OCI-LY7 (cell line): ENCODE measurements around the gene CD164L2. TPM values are rescaled to one million over a fixed set of nuclear protein-coding genes. Genes with fewer than 3 reads are reported as not detected.
"Not testable (repeated sequence)": the region's sequence is repeated elsewhere in the genome, so short reads cannot be mapped to it uniquely, and the experiment has no call there.

Source experiments
- BruUV-seq: library from RNA; stranded (reverse); fragments of 400-500 nt; replicated peaks from 2 replicates; lab custom pipeline; 2021; lab: Mats Ljungman, UMichigan
- CTCF ChIA-PET: fragments of 300-600 bp; sonication (Branson Sonifier 250); formaldehyde crosslinking; loops from one replicate; lab custom pipeline; 2022; ENCODE audit warnings: antibody characterized with exemption; ENCODE audit not compliant: unreplicated experiment; lab: Charles Lee
- POLR2A ChIA-PET: fragments of 300-600 bp; sonication (Branson Sonifier 250); formaldehyde crosslinking; loops from one replicate; lab custom pipeline; 2022; ENCODE audit warnings: antibody characterized with exemption; lab: Charles Lee
- DNase-seq: peaks from one replicate; pipeline ENCODE4 v3.0.0-alpha.2; 2015; ENCODE audit warnings: low spot score
- H2AFZ ChIP-seq: fragments of 200-600 bp; sonication (generic), shearing (Covaris generic); 2 replicates; pipeline ENCODE4 v1.6.1; 2014; ENCODE audit warnings: mild to moderate bottlenecking, antibody characterized with exemption, low read length, moderate library complexity
- H3K27ac ChIP-seq: fragments of 200-600 bp; sonication (generic); 2 replicates; pipeline ENCODE4 v1.5.1; 2014; ENCODE audit warnings: mixed run types, low read depth, mild to moderate bottlenecking, moderate library complexity, low read length, inconsistent platforms; ENCODE audit not compliant: poor library complexity, severe bottlenecking
- H3K36me3 ChIP-seq: fragments of 200-600 bp; sonication (generic); 2 replicates; pipeline ENCODE4 v1.6.1; 2014; ENCODE audit warnings: mild to moderate bottlenecking, antibody characterized with exemption, low read length, moderate library complexity, mixed read lengths; ENCODE audit not compliant: insufficient read depth
- H3K4me1 ChIP-seq: fragments of 200-600 bp; sonication (generic); 2 replicates; pipeline ENCODE4 v1.5.1; 2014; ENCODE audit warnings: mild to moderate bottlenecking, low read length; ENCODE audit not compliant: insufficient read depth, poor library complexity, severe bottlenecking
- H3K4me2 ChIP-seq: fragments of 200-600 bp; sonication (generic); 2 replicates; pipeline ENCODE4 v1.6.1; 2014; ENCODE audit warnings: mild to moderate bottlenecking, low read length
- H3K4me3 ChIP-seq: fragments of 200-600 bp; sonication (generic); 2 replicates; pipeline ENCODE4 v1.5.1; 2014; ENCODE audit warnings: mild to moderate bottlenecking, low read depth, low read length; ENCODE audit not compliant: poor library complexity, severe bottlenecking
- H3K79me2 ChIP-seq: fragments of 200-600 bp; sonication (generic); 2 replicates; pipeline ENCODE4 v1.6.1; 2016; ENCODE audit warnings: low read depth, mild to moderate bottlenecking, low read length, moderate library complexity, mixed read lengths; ENCODE audit not compliant: insufficient read depth
- H3K9me2 ChIP-seq: fragments of 200-600 bp; sonication (generic); 2 replicates; pipeline ENCODE4 v1.6.1; 2016; ENCODE audit warnings: mild to moderate bottlenecking, low read length, mixed read lengths; ENCODE audit not compliant: insufficient read depth
- H3K9me3 ChIP-seq: fragments of 200-600 bp; sonication (generic); 2 replicates; pipeline ENCODE4 v1.6.1; 2014; ENCODE audit warnings: mild to moderate bottlenecking, mixed run types, low read length, mixed read lengths
- H4K20me1 ChIP-seq: fragments of 200-600 bp; sonication (generic); 2 replicates; pipeline ENCODE4 v1.6.1; 2014; ENCODE audit warnings: mild to moderate bottlenecking, antibody characterized with exemption, low read length, moderate library complexity, mixed read lengths; ENCODE audit not compliant: insufficient read depth
- CTCF ChIP-seq: fragments of 200-600 bp; sonication (generic); conservative IDR thresholded peaks from 2 replicates; pipeline ENCODE4 v1.5.1; 2014; ENCODE audit warnings: mild to moderate bottlenecking, antibody characterized with exemption, low read length, moderate library complexity, mixed read lengths
- EZH2phosphoT487 ChIP-seq: fragments of 200-600 bp; sonication (generic); IDR thresholded peaks from 2 replicates; pipeline ENCODE4 v1.6.1; 2018; ENCODE audit warnings: low read depth, borderline replicate concordance, mild to moderate bottlenecking, mixed run types, antibody characterized with exemption, low read length, moderate library complexity, mixed read lengths
- intact Hi-C: fragments of 100-400 bp; cut with micrococcal nuclease; formaldehyde crosslinking; loops from one replicate; pipeline ENCODE4 v1.10.0; 2022; ENCODE audit not compliant: unreplicated experiment
- total RNA-seq, 2 experiments: library from RNA; depleted of rRNA in 1 of 2; stranded (reverse); fragments of >200 nt in 1 of 2; shearing (Covaris generic) in 1 of 2; gene quantifications; 2 replicates each; pipeline ENCODE4 v1.2.3, GENCODE V29; 2014 to 2022

Gene CD164L2
- total RNA-seq, 2 experiments from 2014 or later = not detected

- no peaks in the 10 kb centered on the region for H4K20me1 ChIP-seq
- no peaks in the 10 kb centered on the region for H3K9me3 ChIP-seq
- intact Hi-C loops = no loop called here
- DNase-seq = no peak
- ChIA-PET POLR2A (interaction anchor here (1.0 kb wide), 1 partner anchor 147 kb away, joined by 3 read pairs; no protein-coding TSS in a partner anchor), CTCF (no interaction called here)
- no peaks in the 10 kb centered on the region for H3K9me2 ChIP-seq
- H3K4me1 ChIP-seq = peaks cover 41% of the 10 kb centered on the region
- no peak overlapping the region for H3K4me3 ChIP-seq
- H3K79me2 ChIP-seq = no peaks in the 10 kb centered on the region
- BruUV-seq = no TSS peak
- TF ChIP-seq EZH2phosphoT487 = no peak
- no peak for TF ChIP-seq CTCF
- H2AFZ ChIP-seq = no peak overlapping the region
- H3K27ac ChIP-seq = no peak overlapping the region
- H3K36me3 ChIP-seq = peaks cover 73% of the 10 kb centered on the region
- H3K4me2 ChIP-seq = no peak overlapping the region
These were observed 26.5 kb upstream of the CD164L2 start for GRCh38 chr1:27409669-27410068.

GRCh38 chr1:27408151-27408550 is 25.0 kb upstream of the CD164L2 start:
- ChIA-PET POLR2A (no interaction called here), CTCF (no interaction called here)
- no peak overlapping the region for H2AFZ ChIP-seq
- TF ChIP-seq CTCF (no peak), EZH2phosphoT487 (no peak)
- H4K20me1 ChIP-seq = no peaks in the 10 kb centered on the region
- H3K27ac ChIP-seq = peak overlapping the region; percentile 86
- no peaks in the 10 kb centered on the region for H3K9me2 ChIP-seq
- no peak for DNase-seq
- H3K4me3 ChIP-seq = no peak overlapping the region
- intact Hi-C loops = no loop called here
- no TSS peak for BruUV-seq
- H3K4me1 ChIP-seq = peaks cover 56% of the 10 kb centered on the region
- H3K4me2 ChIP-seq = no peak overlapping the region
- peaks cover 58% of the 10 kb centered on the region for H3K36me3 ChIP-seq
- no peaks in the 10 kb centered on the region for H3K9me3 ChIP-seq
- H3K79me2 ChIP-seq = no peaks in the 10 kb centered on the region

GRCh38 chr1:27406791-27407190 is 23.7 kb upstream of the CD164L2 start:
- CTCF ChIA-PET, intact Hi-C loops: not testable (repeated sequence)

More at GRCh38 chr1:27406791-27407190, 23.7 kb upstream of the CD164L2 start:
- Histone ChIP-seq H3K4me2 (peak overlapping the region; percentile 61), H3K27ac (peak overlapping the region; percentile 86), H3K4me1 (peaks cover 67% of the 10 kb centered on the region), H3K4me3 (peak overlapping the region; percentile 28), H3K36me3 (peaks cover 44% of the 10 kb centered on the region)
- POLR2A ChIA-PET, H3K9me2 ChIP-seq, BruUV-seq, H4K20me1 ChIP-seq, H3K79me2 ChIP-seq, H2AFZ ChIP-seq, H3K9me3 ChIP-seq: not testable (repeated sequence)
- peak; percentile 80 for DNase-seq
